Naive B cell (primary cell): ENCODE data around the gene RNF44. TPM values are rescaled to one million over a fixed set of nuclear protein-coding genes. Genes with fewer than 3 reads are reported as not detected.

Source experiments
- ATAC-seq, 2 donors: fragments of 150-1000 bp; cut with Tn5 transposase; 2 replicates each; pipeline ENCODE4 v1.10.0; 2021; ENCODE audit warnings: low read depth in 2 of 2, mild to moderate bottlenecking in 2 of 2, moderate library complexity in 2 of 2
- DNase-seq: peaks from one replicate; pipeline ENCODE4 v3.0.0; 2022
- H3K27ac Mint-ChIP-seq, 6 donors: one replicate each; pipeline ENCODE4 v1.8.0; 2020 to 2022; ENCODE audit warnings: mild to moderate bottlenecking in 6 of 6, mixed read lengths in 6 of 6, moderate library complexity in 5 of 6, inconsistent platforms in 2 of 6
- H3K27me3 Mint-ChIP-seq, 3 donors: one replicate each; pipeline ENCODE4 v1.8.0; 2021 to 2022; ENCODE audit warnings: mixed read lengths in 3 of 3, mild to moderate bottlenecking in 1 of 3
- H3K36me3 Mint-ChIP-seq, 2 donors: one replicate each; pipeline ENCODE4 v1.8.0; 2020 to 2022; ENCODE audit warnings: mixed read lengths in 2 of 2, inconsistent platforms in 1 of 2, mild to moderate bottlenecking in 1 of 2
- H3K4me1 Mint-ChIP-seq, 3 donors: one replicate each; pipeline ENCODE4 v1.8.0; 2020 to 2022; ENCODE audit warnings: mixed read lengths in 3 of 3, inconsistent platforms in 1 of 3, mild to moderate bottlenecking in 1 of 3, moderate library complexity in 1 of 3
- H3K4me3 Mint-ChIP-seq, 8 donors: one replicate each; pipeline ENCODE4 v1.8.0; 2020 to 2022; ENCODE audit warnings: mild to moderate bottlenecking in 8 of 8, mixed read lengths in 8 of 8, moderate library complexity in 8 of 8, inconsistent platforms in 2 of 8
- H3K9me3 Mint-ChIP-seq, 7 donors: one replicate each; pipeline ENCODE4 v1.8.0; 2020 to 2022; ENCODE audit warnings: mixed read lengths in 7 of 7, mild to moderate bottlenecking in 5 of 7, inconsistent platforms in 2 of 7, moderate library complexity in 1 of 7
- polyA plus RNA-seq, 6 donors: library from polyadenylated mRNA; unstranded; fragments of 300-500 nt; fragmentation: Illumina TruSeq; gene quantifications; one replicate each; pipeline ENCODE4 v1.2.3, GENCODE V29; 2021; ENCODE audit warnings: low read depth in 6 of 6

The RNF44 gene
- polyA plus RNA-seq, 6 donors from 2014 or later: 0.38 to 6.1 (median 2.9) TPM

GRCh38 chr5:176537554-176538229 lies 490 bp upstream of the RNF44 start:
- no peaks in the 10 kb centered on the region for H3K9me3 Mint-ChIP-seq
- ATAC-seq: peak; percentile 75

GRCh38 chr5:176536132-176536901 lies 885 bp downstream of the RNF44 start:
- no peaks in the 10 kb centered on the region for H3K27me3 Mint-ChIP-seq
- peaks cover 49 to 59% (median 54%) of the 10 kb centered on the region in 3 donors for H3K4me1 Mint-ChIP-seq
- H3K4me3 Mint-ChIP-seq: peak overlapping the region; percentile 95 to 100 (median 99)
- no peaks in the 10 kb centered on the region for H3K36me3 Mint-ChIP-seq
- H3K9me3 Mint-ChIP-seq: no peaks in the 10 kb centered on the region
- peak; percentile 82 for DNase-seq
- peak overlapping the region; percentile 87 to 99 (median 96) for H3K27ac Mint-ChIP-seq
- peak; percentile 25 to 29 for ATAC-seq

More at GRCh38 chr5:176537554-176538229, 490 bp upstream of the RNF44 start:
- Mint-ChIP-seq H3K4me3 (peak overlapping the region; percentile 95 to 100 (median 99)), H3K27ac (peak overlapping the region; percentile 96 to 100 (median 100)), H3K4me1 (peaks cover 62 to 71% (median 66%) of the 10 kb centered on the region in 3 donors), H3K27me3 (no peaks in the 10 kb centered on the region), H3K36me3 (no peaks in the 10 kb centered on the region)
- peak; percentile 96 for DNase-seq

- ATAC-seq: no peak
- H3K4me3 Mint-ChIP-seq: peak overlapping the region; percentile 95 to 100 (median 99)
- H3K4me1 Mint-ChIP-seq: peaks cover 46 to 57% (median 53%) of the 10 kb centered on the region in 3 donors
- no peaks in the 10 kb centered on the region for H3K27me3 Mint-ChIP-seq
- H3K27ac Mint-ChIP-seq: peak overlapping the region; percentile 87 to 99 (median 96)
- H3K36me3 Mint-ChIP-seq: no peaks in the 10 kb centered on the region
- H3K9me3 Mint-ChIP-seq: no peaks in the 10 kb centered on the region
- DNase-seq: no peak
Measured at GRCh38 chr5:176535664-176536131, 1.5 kb downstream of the RNF44 start.

GRCh38 chr5:176535101-176535663 lies 2.0 kb downstream of the RNF44 start:
- ATAC-seq (peak; percentile 3 to 6), DNase-seq (peak; percentile 64)
- no peaks in the 10 kb centered on the region for H3K36me3 Mint-ChIP-seq
- H3K4me1 Mint-ChIP-seq: peaks cover 45 to 56% (median 48%) of the 10 kb centered on the region in 3 donors
- H3K27me3 Mint-ChIP-seq: no peaks in the 10 kb centered on the region
- no peaks in the 10 kb centered on the region for H3K9me3 Mint-ChIP-seq
- peak overlapping the region; percentile 87 to 99 (median 96) for H3K27ac Mint-ChIP-seq
- peak overlapping the region; percentile 95 to 100 (median 99) for H3K4me3 Mint-ChIP-seq

- Mint-ChIP-seq H3K36me3 (peaks cover 0 to 4% of the 10 kb centered on the region in 2 donors), H3K4me1 (peaks cover 44 to 56% (median 45%) of the 10 kb centered on the region in 3 donors), H3K4me3 (peak overlapping the region; percentile 95 to 100 (median 99)), H3K27ac (peak overlapping the region; percentile 87 to 99 (median 96)), H3K9me3 (no peaks in the 10 kb centered on the region), H3K27me3 (no peaks in the 10 kb centered on the region)
- DNase-seq (no peak), ATAC-seq (no peak)
Measured at GRCh38 chr5:176534640-176535039, 2.6 kb downstream of the RNF44 start.

GRCh38 chr5:176533894-176534611 lies 3.1 kb downstream of the RNF44 start:
- H3K4me3 Mint-ChIP-seq: peak overlapping the region; percentile 95 to 100 (median 99)
- peak overlapping the region; percentile 87 to 99 (median 96) for H3K27ac Mint-ChIP-seq
- ATAC-seq: no peak
- peak; percentile 40 for DNase-seq
- H3K27me3 Mint-ChIP-seq: no peaks in the 10 kb centered on the region
- H3K36me3 Mint-ChIP-seq: peaks cover 0 to 8% of the 10 kb centered on the region in 2 donors
- no peaks in the 10 kb centered on the region for H3K9me3 Mint-ChIP-seq
- peaks cover 48 to 61% (median 48%) of the 10 kb centered on the region in 3 donors for H3K4me1 Mint-ChIP-seq

GRCh38 chr5:176533390-176533789 lies 3.8 kb downstream of the RNF44 start:
- DNase-seq (peak; percentile 21), ATAC-seq (no peak)
- Mint-ChIP-seq H3K27me3 (no peaks in the 10 kb centered on the region), H3K4me1 (peaks cover 45 to 62% (median 47%) of the 10 kb centered on the region in 3 donors), H3K27ac (peak overlapping the region; percentile 67 to 99 (median 96)), H3K9me3 (no peaks in the 10 kb centered on the region), H3K36me3 (peaks cover 0 to 8% of the 10 kb centered on the region in 2 donors), H3K4me3 (peak overlapping the region; percentile 95 to 100 (median 99))

- no peaks in the 10 kb centered on the region for H3K9me3 Mint-ChIP-seq
- peak overlapping the region in 4 of 6 donors; percentile 24 to 99 (median 96) for H3K27ac Mint-ChIP-seq
- H3K36me3 Mint-ChIP-seq: peaks cover 0 to 8% of the 10 kb centered on the region in 2 donors
- H3K27me3 Mint-ChIP-seq: no peaks in the 10 kb centered on the region
- DNase-seq (no peak), ATAC-seq (no peak)
- peak overlapping the region; percentile 2 to 100 (median 98) for H3K4me3 Mint-ChIP-seq
- H3K4me1 Mint-ChIP-seq: peaks cover 42 to 56% (median 43%) of the 10 kb centered on the region in 3 donors
Measured at GRCh38 chr5:176532795-176533194, 4.4 kb downstream of the RNF44 start.

- H3K27ac Mint-ChIP-seq: peak overlapping the region in 2 of 6 donors; percentile 77
- peaks cover 0 to 8% of the 10 kb centered on the region in 2 donors for H3K36me3 Mint-ChIP-seq
- H3K4me1 Mint-ChIP-seq: peaks cover 41 to 53% (median 43%) of the 10 kb centered on the region in 3 donors
Measured at GRCh38 chr5:176531902-176532493, 5.2 kb downstream of the RNF44 start.

GRCh38 chr5:176530983-176531901 lies 6.0 kb downstream of the RNF44 start:
- DNase-seq: no peak
- Mint-ChIP-seq H3K9me3 (no peaks in the 10 kb centered on the region), H3K4me3 (peak overlapping the region in 6 of 8 donors; percentile 59 to 84 (median 69)), H3K36me3 (peaks cover 0 to 8% of the 10 kb centered on the region in 2 donors), H3K4me1 (peaks cover 41 to 53% (median 43%) of the 10 kb centered on the region in 3 donors), H3K27ac (peak overlapping the region in 3 of 6 donors; percentile 42 to 77 (median 77)), H3K27me3 (no peaks in the 10 kb centered on the region)
- no peak for ATAC-seq

More at GRCh38 chr5:176531902-176532493, 5.2 kb downstream of the RNF44 start:
- no peaks in the 10 kb centered on the region for H3K27me3 Mint-ChIP-seq
- peak overlapping the region in 2 of 8 donors; percentile 61 to 68 for H3K4me3 Mint-ChIP-seq
- ATAC-seq: no peak
- H3K9me3 Mint-ChIP-seq: no peaks in the 10 kb centered on the region
- DNase-seq: no peak

GRCh38 chr5:176530393-176530982 lies 6.7 kb downstream of the RNF44 start:
- ATAC-seq: no peak
- H3K4me3 Mint-ChIP-seq: peak overlapping the region in 4 of 8 donors; percentile 59 to 70 (median 64)
- H3K36me3 Mint-ChIP-seq: peaks cover 0 to 8% of the 10 kb centered on the region in 2 donors
- H3K9me3 Mint-ChIP-seq: no peaks in the 10 kb centered on the region
- peaks cover 41 to 49% (median 43%) of the 10 kb centered on the region in 3 donors for H3K4me1 Mint-ChIP-seq
- DNase-seq: no peak
- no peaks in the 10 kb centered on the region for H3K27me3 Mint-ChIP-seq
- H3K27ac Mint-ChIP-seq: peak overlapping the region in 1 of 6 donors; percentile 30
